Prostate gland (tissue), 2 donors: Measurements from ENCODE around the gene MSX1. TPM values are rescaled to one million over a fixed set of nuclear protein-coding genes. Genes with fewer than 3 reads are reported as not detected.

Experiments
- DNase-seq: peaks from one replicate; pipeline ENCODE4 v3.0.0-alpha.2; 2019; ENCODE audit warnings: low spot score
- H3K27ac ChIP-seq, 2 donors: fragments of 200-600 bp; sonication (generic); 2 replicates each; pipeline ENCODE4 v1.5.1; 2017 to 2019
- H3K27me3 ChIP-seq: fragments of 200-600 bp; sonication (generic); replicated peaks from 2 replicates; pipeline ENCODE4 v1.5.1; 2019; ENCODE audit not compliant: insufficient read depth
- H3K36me3 ChIP-seq, 2 donors: fragments of 200-600 bp; sonication (generic); 1 replicate in 1 of 2; 2 replicates in 1 of 2; pipeline versions ENCODE4 v1.5.1 to v1.8.1; 2017 to 2019
- H3K4me1 ChIP-seq: fragments of 200-600 bp; sonication (generic); replicated peaks from 2 replicates; pipeline ENCODE4 v1.5.1; 2019
- H3K4me3 ChIP-seq, 2 donors: fragments of 200-600 bp; sonication (generic); 2 replicates each; pipeline ENCODE4 v1.5.1; 2017 to 2019
- H3K9me3 ChIP-seq: fragments of 200-600 bp; sonication (generic); 2 replicates; pipeline ENCODE4 v1.5.1; 2017
- POLR2A ChIP-seq: fragments of 450-650 bp; IDR thresholded peaks from one replicate; pipeline ENCODE4 v1.6.1; 2016; ENCODE audit warnings: antibody characterized with exemption, mild to moderate bottlenecking
- POLR2AphosphoS5 ChIP-seq: sonication (generic); formaldehyde crosslinking; IDR thresholded peaks from one replicate; pipeline ENCODE4 v1.6.1; 2017; ENCODE audit warnings: antibody characterized with exemption
- WGBS: methylation state at CpG from one replicate; pipeline ENCODE4 v1.1.5; 2018; 5-methylcytosine and 5-hydroxymethylcytosine counted together
- intact Hi-C: fragments of 100-400 bp; cut with DNase I; formaldehyde crosslinking; loops from one replicate; pipeline ENCODE4 v1.14.2; 2022
- total RNA-seq, 2 donors: library from RNA; depleted of rRNA; stranded (reverse); fragments of >200 nt; gene quantifications; one replicate each; pipeline ENCODE4 v1.1.0, GENCODE V29; 2016
- TF ChIP-seq, protein P1 (sequence below), 4 experiments: fragments of 200-600 bp in 2 of 4; fragments of 450-650 bp in 2 of 4; sonication (generic) in 2 of 4; IDR thresholded peaks; 1 replicate in 3 of 4; 2 replicates in 1 of 4; pipeline ENCODE4 v1.5.1; 2016 to 2019; ENCODE audit warnings: antibody characterized with exemption in 4 of 4, mild to moderate bottlenecking in 2 of 4, moderate library complexity in 2 of 4

MSX1 gene
- total RNA-seq, 2 donors from 2014 or later, result 2.2 to 4.2 TPM

GRCh38 chr4:4851081-4851480 lies 8.4 kb upstream of the MSX1 start:
- H3K4me1 ChIP-seq, result peaks cover 5% of the 10 kb centered on the region
- intact Hi-C loops, result no loop called here
- H3K4me3 ChIP-seq, result no peak overlapping the region
- peaks cover 10% of the 10 kb centered on the region for H3K27me3 ChIP-seq
- no peak for TF ChIP-seq POLR2A
- no peak for TF ChIP-seq POLR2AphosphoS5
- TF ChIP-seq, protein P1, sequence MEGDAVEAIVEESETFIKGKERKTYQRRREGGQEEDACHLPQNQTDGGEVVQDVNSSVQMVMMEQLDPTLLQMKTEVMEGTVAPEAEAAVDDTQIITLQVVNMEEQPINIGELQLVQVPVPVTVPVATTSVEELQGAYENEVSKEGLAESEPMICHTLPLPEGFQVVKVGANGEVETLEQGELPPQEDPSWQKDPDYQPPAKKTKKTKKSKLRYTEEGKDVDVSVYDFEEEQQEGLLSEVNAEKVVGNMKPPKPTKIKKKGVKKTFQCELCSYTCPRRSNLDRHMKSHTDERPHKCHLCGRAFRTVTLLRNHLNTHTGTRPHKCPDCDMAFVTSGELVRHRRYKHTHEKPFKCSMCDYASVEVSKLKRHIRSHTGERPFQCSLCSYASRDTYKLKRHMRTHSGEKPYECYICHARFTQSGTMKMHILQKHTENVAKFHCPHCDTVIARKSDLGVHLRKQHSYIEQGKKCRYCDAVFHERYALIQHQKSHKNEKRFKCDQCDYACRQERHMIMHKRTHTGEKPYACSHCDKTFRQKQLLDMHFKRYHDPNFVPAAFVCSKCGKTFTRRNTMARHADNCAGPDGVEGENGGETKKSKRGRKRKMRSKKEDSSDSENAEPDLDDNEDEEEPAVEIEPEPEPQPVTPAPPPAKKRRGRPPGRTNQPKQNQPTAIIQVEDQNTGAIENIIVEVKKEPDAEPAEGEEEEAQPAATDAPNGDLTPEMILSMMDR (IDR thresholded peaks at IDR 0.05), result no peak
- H3K36me3 ChIP-seq, result no peaks in the 10 kb centered on the region
- no peaks in the 10 kb centered on the region for H3K9me3 ChIP-seq
- no peak overlapping the region for H3K27ac ChIP-seq
- 89% methylated on average over 12 of the region's 12 CpGs for WGBS
- no peak for DNase-seq

GRCh38 chr4:4851906-4852305 lies 7.6 kb upstream of the MSX1 start:
- no peaks in the 10 kb centered on the region for H3K36me3 ChIP-seq
- 83% methylated on average over 7 of the region's 7 CpGs for WGBS
- TF ChIP-seq POLR2A (no peak), POLR2AphosphoS5 (no peak)
- TF ChIP-seq, protein P1 (IDR thresholded peaks at IDR 0.05), result no peak
- no peak overlapping the region for H3K27ac ChIP-seq
- no peaks in the 10 kb centered on the region for H3K9me3 ChIP-seq
- intact Hi-C loops, result no loop called here
- H3K4me1 ChIP-seq, result peaks cover 5% of the 10 kb centered on the region
- H3K4me3 ChIP-seq, result no peak overlapping the region
- H3K27me3 ChIP-seq, result peaks cover 17% of the 10 kb centered on the region
- DNase-seq, result no peak

DNA sequence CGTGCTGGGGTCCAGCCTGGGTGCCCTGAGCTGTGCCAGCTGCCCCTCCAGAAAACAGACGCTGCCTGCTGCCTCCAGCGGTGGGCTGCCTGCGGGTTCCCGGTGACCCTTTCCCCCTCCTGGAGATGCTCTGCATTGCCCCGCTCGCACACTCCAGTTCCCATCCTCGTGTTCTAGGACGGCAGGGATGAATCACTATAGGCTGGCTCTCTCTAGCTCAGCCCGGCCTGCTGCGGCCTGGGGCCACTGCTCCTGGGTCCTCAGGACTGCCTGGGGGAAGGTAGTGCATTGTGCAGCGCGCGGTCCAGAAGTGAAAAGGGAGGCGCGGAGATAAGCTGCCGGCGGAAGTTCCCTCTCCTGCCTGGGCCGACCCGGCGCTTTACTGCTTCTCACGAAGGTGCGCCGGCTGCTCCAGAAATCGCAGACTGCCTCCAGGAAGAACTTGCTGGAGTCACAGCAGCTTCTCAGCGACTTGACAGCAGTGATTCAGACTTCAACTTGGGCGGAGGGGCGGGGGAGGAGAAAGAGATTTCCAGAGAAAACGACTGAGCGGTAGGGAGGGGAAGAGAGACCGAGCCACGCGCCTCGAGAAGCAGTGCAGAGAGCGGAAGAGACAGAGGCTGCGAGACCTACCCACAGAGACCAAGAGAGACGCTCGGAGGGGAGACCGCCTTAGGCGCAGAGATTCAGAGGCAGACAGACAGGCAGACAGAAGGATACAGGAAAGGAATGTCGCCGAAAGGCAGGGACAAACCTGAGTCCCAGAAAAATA lies 6.7 kb upstream of the MSX1 start:
- TF ChIP-seq POLR2A, result no peak
- TF ChIP-seq, protein P1 (IDR thresholded peaks at IDR 0.05), result peak in 1 of 4 experiments; percentile 4
- no peaks in the 10 kb centered on the region for H3K9me3 ChIP-seq
- intact Hi-C loops, result no loop called here
- peak overlapping the region in 1 of 2 donors; percentile 3 for H3K27ac ChIP-seq
- H3K36me3 ChIP-seq, result no peaks in the 10 kb centered on the region
- 9% methylated on average over 39 of the region's 42 CpGs for WGBS
- DNase-seq, result no peak
- peaks cover 5% of the 10 kb centered on the region for H3K4me1 ChIP-seq
- peak overlapping the region; percentile 14 to 22 for H3K4me3 ChIP-seq
- peaks cover 24% of the 10 kb centered on the region for H3K27me3 ChIP-seq

DNA sequence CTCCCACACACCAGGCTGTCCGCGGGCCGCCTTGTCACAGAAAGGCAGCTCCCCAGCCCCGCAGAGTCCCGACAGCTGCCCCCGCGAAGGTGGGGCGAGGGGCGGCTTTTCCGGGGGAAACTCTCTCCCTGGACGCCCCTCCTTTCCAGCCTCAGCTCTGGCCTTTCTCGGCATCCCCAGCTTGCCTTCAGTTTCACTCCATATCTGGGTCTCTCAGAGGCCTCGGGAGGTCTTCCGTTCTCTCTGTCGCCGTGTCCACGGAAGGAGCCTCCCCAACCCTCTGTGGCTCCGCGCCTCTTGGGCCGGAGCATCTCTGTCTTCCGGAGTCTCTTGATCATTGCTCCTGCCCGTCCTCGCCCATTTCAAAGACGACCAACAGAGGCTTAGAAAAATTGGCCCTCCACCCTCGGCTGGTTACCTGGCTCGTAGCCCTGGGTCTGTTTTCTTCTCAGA lies 6.1 kb upstream of the MSX1 start:
- H3K4me3 ChIP-seq, result peak overlapping the region; percentile 14 to 22
- peaks cover 29% of the 10 kb centered on the region for H3K27me3 ChIP-seq
- 13% methylated on average over 26 of the region's 26 CpGs for WGBS
- H3K27ac ChIP-seq, result peak overlapping the region in 1 of 2 donors; percentile 3
- intact Hi-C loops, result no loop called here
- no peaks in the 10 kb centered on the region for H3K36me3 ChIP-seq
- H3K4me1 ChIP-seq, result peaks cover 5% of the 10 kb centered on the region
- DNase-seq, result no peak
- no peaks in the 10 kb centered on the region for H3K9me3 ChIP-seq
- TF ChIP-seq POLR2AphosphoS5, result no peak
- TF ChIP-seq, protein P1 (IDR thresholded peaks at IDR 0.05), result no peak
- no peak for TF ChIP-seq POLR2A
